Duodenal mucosa (tissue), 2 donors: ENCODE data around the gene ARNT2.

Source experiments
- H3K27ac ChIP-seq: one replicate; pipeline ENCODE4 v1.7.0; 2013; ENCODE audit warnings: low read depth, low read length
- H3K27me3 ChIP-seq, 2 donors: one replicate each; pipeline ENCODE4 v1.7.0; 2013; ENCODE audit warnings: low read length in 2 of 2, control low read depth in 1 of 2; ENCODE audit not compliant: insufficient read depth in 2 of 2, control insufficient read depth in 1 of 2
- H3K36me3 ChIP-seq, 2 donors: one replicate each; pipeline ENCODE4 v1.7.0; 2013; ENCODE audit warnings: low read length in 2 of 2, control low read depth in 1 of 2; ENCODE audit not compliant: insufficient read depth in 2 of 2, control insufficient read depth in 1 of 2
- H3K4me1 ChIP-seq, 2 donors: one replicate each; pipeline ENCODE4 v1.7.0; 2013; ENCODE audit warnings: low read length in 2 of 2, control low read depth in 1 of 2; ENCODE audit not compliant: insufficient read depth in 2 of 2, control insufficient read depth in 1 of 2
- H3K4me3 ChIP-seq, 2 donors: one replicate each; pipeline ENCODE4 v1.7.0; 2013; ENCODE audit warnings: low read length in 2 of 2, low read depth in 1 of 2
- H3K9ac ChIP-seq, 2 donors: one replicate each; pipeline ENCODE4 v1.7.0; 2013; ENCODE audit warnings: low read length in 2 of 2, low read depth in 1 of 2
- H3K9me3 ChIP-seq, 2 donors: one replicate each; pipeline ENCODE4 v1.7.0; 2013; ENCODE audit warnings: low read length in 2 of 2, control low read depth in 1 of 2; ENCODE audit not compliant: control insufficient read depth in 1 of 2

Gene ARNT2

DNA sequence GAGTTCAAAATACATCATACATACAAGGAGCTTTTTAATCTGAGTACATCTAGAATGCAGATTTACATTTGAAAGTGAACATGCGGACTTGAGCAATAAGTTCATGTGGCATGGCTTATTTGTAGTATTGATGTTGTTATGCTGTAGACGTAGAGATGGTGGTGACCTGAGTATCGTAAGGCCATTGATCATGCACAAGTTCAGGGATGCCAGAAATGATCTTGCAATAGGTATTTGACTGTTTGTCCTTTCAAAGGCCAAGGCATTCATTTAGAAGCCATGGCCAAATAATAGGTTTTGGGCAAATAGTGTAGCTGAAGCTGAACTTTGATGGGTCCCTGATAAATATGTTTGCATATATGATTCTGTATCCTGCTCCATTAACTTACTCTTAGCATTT lies 35.0 kb downstream of the ARNT2 start:
- H3K27ac ChIP-seq = no peak overlapping the region
- H3K4me1 ChIP-seq = no peaks in the 10 kb centered on the region
- no peak overlapping the region for H3K9ac ChIP-seq
- H3K36me3 ChIP-seq = no peaks in the 10 kb centered on the region
- H3K9me3 ChIP-seq = no peaks in the 10 kb centered on the region
- H3K4me3 ChIP-seq = no peak overlapping the region
- H3K27me3 ChIP-seq = peaks cover 2 to 3% of the 10 kb centered on the region in 2 donors

GRCh38 chr15:80440024-80440423 lies 35.8 kb downstream of the ARNT2 start:
- Histone ChIP-seq H3K9ac (no peak overlapping the region), H3K27me3 (peaks cover 2 to 3% of the 10 kb centered on the region in 2 donors), H3K4me3 (no peak overlapping the region), H3K4me1 (no peaks in the 10 kb centered on the region), H3K9me3 (no peaks in the 10 kb centered on the region), H3K27ac (no peak overlapping the region), H3K36me3 (no peaks in the 10 kb centered on the region)

DNA sequence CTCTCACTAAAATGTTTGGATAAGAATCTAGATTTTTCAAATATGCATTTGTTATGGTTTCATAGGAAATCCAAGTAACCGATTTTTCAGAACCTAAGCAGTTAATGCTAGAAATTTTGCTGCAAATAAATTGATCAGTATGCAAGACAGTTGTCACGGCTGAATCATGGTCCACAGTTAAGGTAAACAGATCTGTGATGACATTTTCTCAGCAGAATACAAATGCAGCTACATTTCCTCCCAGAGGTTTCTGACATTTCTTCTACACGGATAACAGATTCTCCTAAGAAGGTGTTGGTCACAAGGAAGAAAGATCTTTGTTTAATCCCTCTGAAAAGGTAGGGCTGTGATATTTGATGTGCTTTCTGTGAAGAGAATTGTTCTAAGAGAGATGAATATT lies 36.9 kb downstream of the ARNT2 start:
- Histone ChIP-seq H3K27ac (no peak overlapping the region), H3K4me3 (no peak overlapping the region), H3K9me3 (no peaks in the 10 kb centered on the region), H3K9ac (no peak overlapping the region), H3K27me3 (peaks cover 2 to 3% of the 10 kb centered on the region in 2 donors), H3K4me1 (no peaks in the 10 kb centered on the region), H3K36me3 (no peaks in the 10 kb centered on the region)

DNA sequence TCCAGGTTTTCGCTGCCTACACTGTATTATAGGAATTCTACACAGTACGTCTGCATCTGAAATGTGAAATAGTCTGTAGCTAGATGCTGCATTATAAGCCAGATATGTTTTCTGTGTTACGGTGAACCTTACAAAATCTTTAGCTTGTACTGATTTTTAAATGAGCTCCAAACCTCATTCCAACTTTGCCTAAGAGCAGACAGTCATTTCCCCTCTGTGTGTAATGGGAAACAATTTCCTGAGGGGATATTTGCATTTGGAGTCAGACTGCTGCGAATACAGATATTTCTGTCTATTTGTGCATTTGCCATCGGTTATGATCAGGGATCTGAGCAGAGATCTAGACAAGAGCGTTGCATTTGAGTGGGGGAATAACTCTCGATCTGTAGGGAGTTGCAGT lies 37.5 kb downstream of the ARNT2 start:
- H3K36me3 ChIP-seq = no peaks in the 10 kb centered on the region
- H3K27me3 ChIP-seq = peaks cover 2 to 3% of the 10 kb centered on the region in 2 donors
- H3K4me3 ChIP-seq = no peak overlapping the region
- no peaks in the 10 kb centered on the region for H3K4me1 ChIP-seq
- no peaks in the 10 kb centered on the region for H3K9me3 ChIP-seq
- no peak overlapping the region for H3K27ac ChIP-seq
- no peak overlapping the region for H3K9ac ChIP-seq

GRCh38 chr15:80442728-80443403 lies 38.7 kb downstream of the ARNT2 start:
- Histone ChIP-seq H3K36me3 (no peaks in the 10 kb centered on the region), H3K9ac (no peak overlapping the region), H3K4me3 (no peak overlapping the region), H3K27ac (no peak overlapping the region), H3K27me3 (peaks cover 2 to 3% of the 10 kb centered on the region in 2 donors), H3K4me1 (no peaks in the 10 kb centered on the region), H3K9me3 (no peaks in the 10 kb centered on the region)

GRCh38 chr15:80444680-80445251 lies 40.6 kb downstream of the ARNT2 start:
- H3K27me3 ChIP-seq = peaks cover 2 to 3% of the 10 kb centered on the region in 2 donors
- no peaks in the 10 kb centered on the region for H3K9me3 ChIP-seq
- no peak overlapping the region for H3K9ac ChIP-seq
- no peak overlapping the region for H3K27ac ChIP-seq
- no peak overlapping the region for H3K4me3 ChIP-seq
- no peaks in the 10 kb centered on the region for H3K36me3 ChIP-seq
- no peaks in the 10 kb centered on the region for H3K4me1 ChIP-seq

DNA sequence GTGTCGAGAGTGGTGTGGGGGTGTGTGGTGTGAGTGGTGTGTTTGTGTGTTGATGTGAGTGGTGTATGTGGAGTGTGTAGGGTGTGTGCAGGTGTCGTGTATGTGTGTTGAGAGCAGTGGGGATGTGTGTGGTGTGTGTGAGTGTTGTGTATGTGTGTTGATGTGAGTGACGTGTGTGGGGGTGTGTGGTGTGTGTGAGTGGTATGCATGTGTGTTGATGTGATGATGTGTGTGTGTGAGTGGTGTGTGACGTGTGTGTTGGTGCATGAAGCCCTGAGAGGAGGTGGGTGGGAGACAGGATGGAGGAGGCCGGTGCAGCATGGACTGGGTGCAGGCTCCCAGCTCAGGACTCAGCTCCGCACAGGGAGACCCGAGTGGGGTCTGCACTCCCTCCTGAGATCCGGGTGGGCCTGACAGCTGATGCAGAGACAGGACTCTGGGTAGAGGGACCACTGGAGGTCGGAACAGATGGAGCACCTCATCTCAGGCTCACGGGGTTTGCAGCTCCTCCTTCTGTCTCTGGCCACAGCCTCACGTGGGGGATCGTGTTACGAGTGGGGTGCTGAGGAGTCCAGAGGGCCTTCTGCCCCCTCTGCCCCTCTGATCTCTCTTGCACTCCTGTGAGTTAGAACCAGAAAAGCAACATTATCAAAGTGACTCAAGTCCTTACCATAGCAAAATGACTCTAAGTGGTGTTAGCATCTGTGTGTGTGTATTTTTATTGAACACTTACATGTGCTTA lies 41.3 kb downstream of the ARNT2 start:
- H3K4me1 ChIP-seq = peaks cover 3 to 4% of the 10 kb centered on the region in 2 donors
- H3K27me3 ChIP-seq = peaks cover 2 to 3% of the 10 kb centered on the region in 2 donors
- H3K9ac ChIP-seq = no peak overlapping the region
- H3K27ac ChIP-seq = no peak overlapping the region
- no peak overlapping the region for H3K4me3 ChIP-seq
- no peaks in the 10 kb centered on the region for H3K9me3 ChIP-seq
- no peaks in the 10 kb centered on the region for H3K36me3 ChIP-seq

GRCh38 chr15:80447077-80447476 lies 42.9 kb downstream of the ARNT2 start:
- Histone ChIP-seq H3K4me1 (peaks cover 3 to 7% of the 10 kb centered on the region in 2 donors), H3K9ac (no peak overlapping the region), H3K9me3 (no peaks in the 10 kb centered on the region), H3K27ac (no peak overlapping the region), H3K27me3 (peaks cover 0 to 2% of the 10 kb centered on the region in 2 donors), H3K4me3 (no peak overlapping the region), H3K36me3 (no peaks in the 10 kb centered on the region)

- H3K9ac ChIP-seq = no peak overlapping the region
- no peaks in the 10 kb centered on the region for H3K9me3 ChIP-seq
- H3K36me3 ChIP-seq = no peaks in the 10 kb centered on the region
- H3K4me1 ChIP-seq = peaks cover 3 to 7% of the 10 kb centered on the region in 2 donors
- no peak overlapping the region for H3K27ac ChIP-seq
- no peak overlapping the region for H3K4me3 ChIP-seq
- H3K27me3 ChIP-seq = peaks cover 0 to 6% of the 10 kb centered on the region in 2 donors
These were observed 45.6 kb downstream of the ARNT2 start for GRCh38 chr15:80449825-80450224.

DNA sequence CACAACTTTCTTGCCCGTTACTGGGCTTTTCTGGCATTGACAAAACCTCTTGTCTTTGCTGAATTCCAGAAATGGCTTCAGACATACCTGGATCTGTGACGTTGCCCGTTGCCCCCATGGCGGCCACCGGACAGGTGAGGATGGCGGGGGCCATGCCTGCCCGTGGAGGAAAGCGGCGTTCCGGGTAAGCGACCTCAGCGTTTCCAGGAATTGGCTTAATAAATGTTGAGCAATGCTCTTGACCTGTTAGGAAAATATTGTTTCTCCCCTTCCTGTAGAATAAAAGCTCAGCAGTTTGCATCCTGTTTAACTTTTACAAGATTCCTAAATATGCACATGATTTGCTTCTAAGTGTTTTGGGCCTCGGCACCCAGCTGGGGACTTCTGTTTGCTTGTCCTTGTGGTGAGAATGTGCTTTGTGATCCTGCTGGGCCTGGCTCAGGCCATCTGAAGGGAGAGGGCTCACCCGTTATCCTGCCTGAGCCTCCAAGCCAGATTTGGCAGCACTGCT lies 46.7 kb downstream of the ARNT2 start:
- peaks cover 0 to 6% of the 10 kb centered on the region in 2 donors for H3K27me3 ChIP-seq
- no peaks in the 10 kb centered on the region for H3K9me3 ChIP-seq
- peaks cover 3 to 7% of the 10 kb centered on the region in 2 donors for H3K4me1 ChIP-seq
- H3K4me3 ChIP-seq = no peak overlapping the region
- no peaks in the 10 kb centered on the region for H3K36me3 ChIP-seq
- H3K9ac ChIP-seq = no peak overlapping the region
- H3K27ac ChIP-seq = no peak overlapping the region
